Activated CD8-positive, alpha-beta memory T cell treated with anti-CD3 and anti-CD28 coated beads for 1 hour (primary cell): ENCODE data around the gene PHYHD1.
"Not testable (repeated sequence)": the region's sequence is repeated elsewhere in the genome, so short reads cannot be mapped to it uniquely, and the experiment has no call there.

Experiments used
- DNase-seq, 2 donors: peaks; one replicate each; pipeline ENCODE4 v3.0.0-alpha.2; 2020; ENCODE audit warnings: low read depth in 1 of 2; ENCODE audit errors: extremely low read depth in 1 of 2

Gene PHYHD1

DNA sequence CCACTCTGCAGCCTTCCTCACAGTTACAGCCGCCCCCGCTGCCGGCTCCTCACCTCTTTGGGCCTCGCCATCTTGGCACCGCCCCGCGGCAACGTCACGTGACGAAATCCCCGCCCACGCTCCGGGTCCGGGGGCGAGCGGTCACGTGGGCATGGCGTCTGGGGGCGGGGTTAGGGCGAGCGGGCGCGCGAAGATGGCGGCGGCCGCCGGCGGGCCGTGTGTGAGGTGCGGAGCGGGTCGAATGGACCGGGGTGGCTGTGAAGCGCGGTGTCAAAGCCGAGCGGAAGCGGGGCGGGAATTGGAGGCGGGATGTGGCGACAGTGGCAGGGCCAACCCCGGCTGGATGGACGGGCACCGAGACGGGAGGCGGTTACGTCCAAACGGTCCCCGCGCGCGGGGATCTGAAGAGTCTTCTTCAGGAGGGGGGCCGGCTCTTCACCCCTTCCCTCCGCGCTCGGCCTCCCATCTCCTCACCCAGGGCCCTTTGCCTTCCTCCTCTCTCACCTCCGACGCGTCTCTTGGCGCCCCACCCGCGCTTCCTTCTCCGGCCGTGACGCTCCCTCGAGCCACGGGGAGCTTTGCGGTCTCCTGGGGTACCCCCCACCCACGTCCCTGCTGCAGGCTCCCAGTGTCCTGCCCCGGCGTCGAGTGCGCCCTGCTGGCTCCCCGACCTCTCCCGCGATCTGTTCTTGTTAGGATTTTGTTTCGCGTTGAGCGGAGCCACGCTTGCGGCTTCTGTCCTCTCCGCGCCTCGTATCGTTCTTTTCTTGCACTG, 26.9 kb downstream of the PHYHD1 start, which contains the start of the genes DOLK and NUP188:
Gene DOLK, minus strand, starts transcription at position 77 of the 775 bp plus-strand sequence. CDS start 300 bp downstream, outside the sequence.
Gene NUP188, plus strand, starts transcription at position 173 of the 775 bp plus-strand sequence. Its CDS starts 21 bp downstream, at position 194.
- DNase-seq, result peak; percentile 96 to 100

DNA sequence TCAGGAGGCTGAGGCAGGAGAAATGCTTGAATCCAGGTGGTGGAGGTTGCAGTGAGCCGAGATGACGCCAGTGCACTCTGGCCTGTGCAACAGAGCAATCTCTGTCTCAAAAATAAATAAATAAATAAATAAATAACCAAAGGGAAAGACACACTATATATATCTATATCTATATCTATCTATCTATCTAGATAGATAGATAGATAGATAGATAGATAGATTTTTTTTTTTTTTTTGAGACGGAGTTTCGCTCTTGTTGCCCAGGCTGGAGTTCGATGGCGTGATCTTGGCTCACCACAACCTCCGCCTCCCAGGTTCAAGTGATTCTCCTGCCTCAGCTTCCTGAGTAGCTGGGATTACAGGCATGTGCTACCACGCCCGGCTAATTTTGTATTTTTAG, 40.6 kb downstream of the PHYHD1 start:
- DNase-seq, result not testable (repeated sequence)

- DNase-seq, result no peak
These were observed 48.7 kb downstream of the PHYHD1 start for GRCh38 chr9:128969491-128969890.

DNA sequence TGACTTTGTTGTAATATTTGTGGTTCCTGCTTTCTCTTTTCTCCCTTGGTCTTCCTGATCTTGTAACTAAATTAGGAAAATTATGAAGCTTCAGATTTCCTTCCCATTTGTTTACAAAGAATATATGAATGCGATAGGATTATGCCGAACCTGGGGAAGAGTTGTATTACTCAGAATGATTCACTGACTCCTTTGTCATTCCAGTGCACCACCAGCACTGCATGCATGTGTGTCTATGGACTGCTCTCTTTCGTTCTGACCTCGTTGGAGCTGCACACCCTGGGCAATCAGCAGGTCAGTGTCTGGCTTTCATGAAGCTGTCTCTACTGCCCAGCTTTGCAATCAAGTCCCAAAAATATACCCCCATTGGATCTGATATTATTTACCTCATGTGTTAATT, 52.2 kb downstream of the PHYHD1 start:
- DNase-seq, result no peak

DNA sequence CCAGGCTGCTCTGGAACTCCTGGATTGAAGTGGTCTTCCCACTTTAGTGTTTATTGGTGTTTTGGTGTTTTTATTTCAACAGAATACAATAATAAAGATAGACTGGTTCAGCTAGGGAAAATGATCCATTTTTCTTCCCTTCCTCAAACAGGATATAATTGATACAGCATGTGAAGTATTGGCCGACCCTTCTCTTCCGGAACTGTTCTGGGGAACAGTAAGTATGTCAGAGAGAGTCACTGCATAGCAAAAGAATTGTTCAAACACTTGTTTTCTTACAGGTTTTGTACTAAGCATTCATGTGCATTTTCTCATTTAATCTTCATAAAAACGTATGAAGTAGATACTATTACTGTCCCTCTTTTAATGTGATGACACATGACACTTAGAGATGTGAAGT, 58.3 kb downstream of the PHYHD1 start:
- DNase-seq, result no peak

DNA sequence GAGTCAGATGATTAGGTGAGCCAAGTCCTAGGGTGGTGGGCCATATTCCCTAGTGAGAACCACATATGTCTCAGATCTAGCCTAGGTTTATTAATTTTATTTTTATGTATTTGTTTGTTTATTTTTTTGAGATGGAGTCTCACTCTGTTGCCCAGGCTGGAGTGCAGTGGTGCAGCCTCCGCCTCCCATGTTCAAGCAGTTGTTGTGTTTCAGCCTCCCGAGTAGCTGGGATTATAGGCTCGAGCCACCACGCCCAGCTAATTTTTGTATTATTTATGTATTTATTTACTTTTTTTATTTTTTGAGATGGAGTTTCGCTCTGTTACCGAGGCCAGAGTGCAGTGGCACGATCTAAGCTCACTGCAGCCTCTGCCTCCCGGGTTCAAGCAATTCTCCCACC, 62.8 kb downstream of the PHYHD1 start:
- no peak for DNase-seq

DNA sequence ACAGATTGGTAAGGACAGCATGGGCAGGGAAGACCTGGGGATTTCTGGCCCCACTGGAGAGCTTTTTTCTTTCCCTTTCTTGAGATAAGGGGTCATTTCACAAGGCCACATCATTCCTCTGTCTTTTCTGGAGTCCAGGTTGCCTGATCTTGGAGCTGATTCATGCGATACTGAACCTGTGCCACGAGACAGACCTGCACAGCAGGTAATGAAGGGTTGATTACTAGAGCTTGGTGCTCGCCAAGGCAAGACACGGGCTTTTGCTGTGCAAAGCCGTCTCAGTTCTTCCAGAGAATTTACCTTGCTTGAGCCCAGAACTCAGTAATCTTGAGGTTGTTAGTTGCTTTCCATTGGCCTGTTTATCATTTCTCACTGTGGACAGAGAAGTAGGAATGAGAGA, 65.9 kb downstream of the PHYHD1 start:
- DNase-seq, result no peak

- DNase-seq, result no peak
These were observed 67.0 kb downstream of the PHYHD1 start for GRCh38 chr9:128987805-128988204.
